Right lobe of liver (tissue), 6 donors: Measurements from ENCODE around the gene DENND11. TPM values are rescaled to one million over a fixed set of nuclear protein-coding genes. Genes with fewer than 3 reads are reported as not detected.

Source experiments
- ATAC-seq, 4 donors: fragments of 200-7000 bp; cut with Tn5 transposase; one replicate each; pipeline ENCODE4 v1.9.1; 2020; ENCODE audit warnings: mild to moderate bottlenecking in 4 of 4, moderate library complexity in 4 of 4
- DNase-seq, 3 donors: peaks; one replicate each; pipeline ENCODE4 v3.0.0-alpha.2; 2020
- H3K27ac ChIP-seq, 3 donors: fragments of 200-600 bp; one replicate each; pipeline ENCODE4 v1.8.0; 2022
- H3K27me3 ChIP-seq, 2 donors: fragments of 200-600 bp; one replicate each; pipeline ENCODE4 v1.8.0; 2022
- H3K36me3 ChIP-seq, 4 donors: fragments of 200-600 bp; sonication (generic) in 1 of 4; one replicate each; pipeline versions ENCODE4 v1.5.1 to v1.8.0; 2017 to 2022; ENCODE audit warnings: control low read depth in 1 of 4
- H3K4me1 ChIP-seq, 4 donors: fragments of 200-600 bp; sonication (generic) in 1 of 4; one replicate each; pipeline versions ENCODE4 v1.5.1 to v1.8.0; 2017 to 2022; ENCODE audit warnings: control low read depth in 1 of 4
- H3K4me3 ChIP-seq, 3 donors: fragments of 200-600 bp; one replicate each; pipeline ENCODE4 v1.8.0; 2022
- H3K9me3 ChIP-seq, 4 donors: fragments of 200-600 bp; sonication (generic) in 1 of 4; one replicate each; pipeline versions ENCODE4 v1.5.1 to v1.8.0; 2017 to 2022; ENCODE audit warnings: control low read depth in 1 of 4
- CTCF ChIP-seq, 4 donors: fragments of 200-600 bp in 3 of 4; fragments of 450-650 bp in 1 of 4; IDR thresholded peaks; one replicate each; pipeline versions ENCODE4 v1.5.1 to v1.8.0; 2016 to 2022; ENCODE audit warnings: antibody characterized with exemption in 4 of 4, mild to moderate bottlenecking in 2 of 4
- POLR2A ChIP-seq: fragments of 450-650 bp; IDR thresholded peaks from one replicate; pipeline ENCODE4 v1.6.1; 2017; ENCODE audit warnings: antibody characterized with exemption, mild to moderate bottlenecking
- WGBS: methylation state at CpG from one replicate; pipeline ENCODE4 v1.1.6; 2018; ENCODE audit warnings: low coverage, low lambda C conversion rate; ENCODE audit not compliant: insufficient coverage; ENCODE audit errors: missing lambda C conversion rate; 5-methylcytosine and 5-hydroxymethylcytosine counted together
- intact Hi-C, 2 donors: fragments of 100-400 bp; cut with DNase I; formaldehyde crosslinking; loops; one replicate each; pipeline versions ENCODE4 v1.11.2 to v1.14.1; 2022
- total RNA-seq, 6 experiments: library from RNA; depleted of rRNA in 2 of 6; stranded (reverse); fragments of >200 nt in 2 of 6; fragmentation: NEBNext Ultra II Directional in 3 of 6; extraction: Animal tissue kit (Norgen Biotek cat#: 25700) in 3 of 6; gene quantifications; one replicate each; pipeline versions ENCODE4 v1.1.0 to v1.2.4, GENCODE V29; 2016 to 2023
- donor health status: DM: no; HTN: yes; CAD: no.
- donor health status: DM: no; HTN: no; CAD: no.
- donor health status: DM: no; HTN: no; CAD: no.
- donor health status: DM: no; HTN: yes; CAD: no.
- donor health status: DM: no; HTN: yes; CAD: no.

The DENND11 gene
- total RNA-seq, 6 experiments from 2014 or later: 24.4 to 30.8 (median 26.3) TPM

DNA sequence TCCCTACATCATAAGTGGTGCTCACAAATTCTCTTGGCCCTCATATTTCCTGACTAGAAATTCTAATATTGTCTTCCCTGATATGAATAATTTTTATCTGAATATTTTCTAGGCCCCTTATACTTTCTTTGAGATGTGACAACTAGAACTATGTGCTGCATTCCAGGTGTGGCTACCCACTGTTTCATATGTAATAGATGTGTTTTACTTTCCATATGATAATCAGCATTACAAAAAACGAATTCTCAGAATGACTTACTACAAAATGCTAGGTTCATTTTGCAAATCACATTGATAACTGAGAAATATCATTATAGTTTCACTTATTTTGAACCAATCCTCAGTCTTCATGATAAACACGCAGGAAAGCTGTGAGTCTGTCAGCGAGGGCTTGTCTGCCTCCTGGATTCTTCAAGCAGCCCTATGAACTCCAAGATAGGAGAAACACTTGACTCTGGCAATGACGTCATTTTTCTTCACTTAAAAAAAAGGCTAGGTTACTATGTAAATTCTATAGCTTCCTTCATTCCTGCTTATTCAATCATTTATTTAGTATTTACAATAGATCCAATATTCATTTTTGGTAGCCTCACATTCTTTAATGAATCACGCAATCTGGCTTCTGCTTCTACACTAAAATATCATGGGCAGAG is 10.8 kb upstream of the DENND11 start:
- Histone ChIP-seq H3K4me3 (no peak overlapping the region), H3K27me3 (no peaks in the 10 kb centered on the region), H3K27ac (no peak overlapping the region), H3K9me3 (no peaks in the 10 kb centered on the region), H3K4me1 (no peaks in the 10 kb centered on the region), H3K36me3 (no peaks in the 10 kb centered on the region)
- no peak for TF ChIP-seq CTCF (IDR thresholded peaks at IDR 0.05)
- no peak for TF ChIP-seq POLR2A
- no peak for DNase-seq
- intact Hi-C loops: no loop called here
- WGBS: 92% methylated on average over 5 of the region's 5 CpGs
- ATAC-seq: no peak

DNA sequence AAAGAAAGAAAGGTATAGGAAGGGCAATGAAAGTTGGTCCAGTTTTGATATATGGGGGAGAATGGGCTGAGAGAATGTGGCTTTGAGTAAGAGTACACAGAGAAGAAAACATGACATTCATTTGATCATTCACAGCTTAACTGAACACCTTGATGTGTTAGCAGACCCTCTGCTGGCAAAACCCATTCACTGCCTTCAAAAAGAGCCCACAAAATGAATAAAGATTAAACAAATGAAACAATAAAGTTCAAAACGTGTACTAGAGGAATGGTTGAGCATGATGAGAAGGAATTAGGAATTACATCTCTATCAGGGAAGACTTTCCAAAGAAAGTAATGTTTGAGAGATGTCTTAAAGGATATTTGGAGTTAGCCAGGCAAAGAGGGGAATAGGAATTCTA is 8.3 kb upstream of the DENND11 start:
- Histone ChIP-seq H3K4me3 (no peak overlapping the region), H3K4me1 (no peaks in the 10 kb centered on the region), H3K36me3 (no peaks in the 10 kb centered on the region), H3K27me3 (no peaks in the 10 kb centered on the region), H3K27ac (no peak overlapping the region), H3K9me3 (no peaks in the 10 kb centered on the region)
- ATAC-seq: peak in 3 of 4 donors; percentile 26 to 53 (median 29)
- TF ChIP-seq POLR2A (no peak), CTCF (IDR thresholded peaks at IDR 0.05) (peak in 3 of 4 donors; percentile 8 to 28 (median 9))
- intact Hi-C loops: no loop called here
- 9% methylated on average over 1 of the region's 1 CpG for WGBS
- DNase-seq: no peak

GRCh38 chr7:141709749-141710148 is 7.8 kb upstream of the DENND11 start:
- no peaks in the 10 kb centered on the region for H3K9me3 ChIP-seq
- DNase-seq (no peak), ATAC-seq (no peak)
- no peaks in the 10 kb centered on the region for H3K27me3 ChIP-seq
- WGBS: 93% methylated on average over 4 of the region's 4 CpGs
- intact Hi-C loops: no loop called here
- no peak overlapping the region for H3K4me3 ChIP-seq
- H3K4me1 ChIP-seq: no peaks in the 10 kb centered on the region
- no peak overlapping the region for H3K27ac ChIP-seq
- H3K36me3 ChIP-seq: no peaks in the 10 kb centered on the region
- TF ChIP-seq POLR2A (no peak), CTCF (IDR thresholded peaks at IDR 0.05) (no peak)

- ATAC-seq: no peak
- TF ChIP-seq POLR2A: no peak
- no peak for TF ChIP-seq CTCF (IDR thresholded peaks at IDR 0.05)
- no peaks in the 10 kb centered on the region for H3K4me1 ChIP-seq
- no peaks in the 10 kb centered on the region for H3K36me3 ChIP-seq
- intact Hi-C loops: no loop called here
- no peaks in the 10 kb centered on the region for H3K9me3 ChIP-seq
- H3K4me3 ChIP-seq: no peak overlapping the region
- H3K27ac ChIP-seq: no peak overlapping the region
- WGBS: 88% methylated on average over 2 of the region's 2 CpGs
- DNase-seq: no peak
- H3K27me3 ChIP-seq: no peaks in the 10 kb centered on the region
These were observed 7.4 kb upstream of the DENND11 start for GRCh38 chr7:141709318-141709717.
